ENCODE measurements around the gene PHKG2.

PHKG2 gene

GRCh38 chr16:30721606-30722005, 26.6 kb upstream of the PHKG2 start:
- H3K9me3 ChIP-seq (ENCODE audit: control insufficient read depth, insufficient read depth, low read length), result no peaks in the 10 kb centered on the region
- no peaks in the 10 kb centered on the region for H3K4me1 ChIP-seq (ENCODE audit: insufficient read depth, low read length)
- peaks cover 51% of the 10 kb centered on the region for H3K36me3 ChIP-seq (ENCODE audit: insufficient read depth, low read length)

GRCh38 chr16:30722443-30722842, 25.8 kb upstream of the PHKG2 start:
- no peaks in the 10 kb centered on the region for H3K9me3 ChIP-seq (ENCODE audit: control insufficient read depth, insufficient read depth, low read length)
- no peaks in the 10 kb centered on the region for H3K4me1 ChIP-seq (ENCODE audit: insufficient read depth, low read length)
- no peak overlapping the region for H3K9ac ChIP-seq (ENCODE audit: low read depth, low read length)
- peaks cover 45% of the 10 kb centered on the region for H3K36me3 ChIP-seq (ENCODE audit: insufficient read depth, low read length)

More at GRCh38 chr16:30721606-30722005, 26.6 kb upstream of the PHKG2 start:
- H3K9ac ChIP-seq (ENCODE audit: low read depth, low read length), result no peak overlapping the region

GRCh38 chr16:30722916-30723315, 25.3 kb upstream of the PHKG2 start:
- Histone ChIP-seq H3K36me3 (ENCODE audit: insufficient read depth, low read length) (peaks cover 45% of the 10 kb centered on the region), H3K9me3 (ENCODE audit: control insufficient read depth, insufficient read depth, low read length) (no peaks in the 10 kb centered on the region), H3K9ac (ENCODE audit: low read depth, low read length) (no peak overlapping the region), H3K4me1 (ENCODE audit: insufficient read depth, low read length) (peaks cover under 1% of the 10 kb centered on the region; the same call in 1 of the 2 replicates)

- Histone ChIP-seq H3K36me3 (ENCODE audit: insufficient read depth, low read length) (peaks cover 45% of the 10 kb centered on the region), H3K4me1 (ENCODE audit: insufficient read depth, low read length) (peaks cover 6% of the 10 kb centered on the region; the same call in 1 of the 2 replicates), H3K9me3 (ENCODE audit: control insufficient read depth, insufficient read depth, low read length) (no peaks in the 10 kb centered on the region), H3K9ac (ENCODE audit: low read depth, low read length) (no peak overlapping the region)
These were observed 24.4 kb upstream of the PHKG2 start for GRCh38 chr16:30723725-30724355.

- no peak overlapping the region for H3K9ac ChIP-seq (ENCODE audit: low read depth, low read length)
- peaks cover 6% of the 10 kb centered on the region; the same call in 1 of the 2 replicates for H3K4me1 ChIP-seq (ENCODE audit: insufficient read depth, low read length)
- H3K9me3 ChIP-seq (ENCODE audit: control insufficient read depth, insufficient read depth, low read length), result no peaks in the 10 kb centered on the region
- peaks cover 48% of the 10 kb centered on the region for H3K36me3 ChIP-seq (ENCODE audit: insufficient read depth, low read length)
These were observed 23.4 kb upstream of the PHKG2 start for GRCh38 chr16:30724641-30725417.

GRCh38 chr16:30725418-30725792, 22.8 kb upstream of the PHKG2 start:
- no peaks in the 10 kb centered on the region for H3K9me3 ChIP-seq (ENCODE audit: control insufficient read depth, insufficient read depth, low read length)
- H3K9ac ChIP-seq (ENCODE audit: low read depth, low read length), result no peak overlapping the region
- peaks cover 47% of the 10 kb centered on the region for H3K36me3 ChIP-seq (ENCODE audit: insufficient read depth, low read length)
- H3K4me1 ChIP-seq (ENCODE audit: insufficient read depth, low read length), result peaks cover 6% of the 10 kb centered on the region; the same call in 1 of the 2 replicates

- H3K36me3 ChIP-seq (ENCODE audit: insufficient read depth, low read length), result peaks cover 26% of the 10 kb centered on the region
- H3K9ac ChIP-seq (ENCODE audit: low read depth, low read length), result no peak overlapping the region
- H3K9me3 ChIP-seq (ENCODE audit: control insufficient read depth, insufficient read depth, low read length), result no peaks in the 10 kb centered on the region
- H3K4me1 ChIP-seq (ENCODE audit: insufficient read depth, low read length), result peaks cover 6% of the 10 kb centered on the region; the same call in 1 of the 2 replicates
These were observed 19.9 kb upstream of the PHKG2 start for GRCh38 chr16:30728321-30728720.

GRCh38 chr16:30728899-30729672, 19.1 kb upstream of the PHKG2 start:
- H3K36me3 ChIP-seq (ENCODE audit: insufficient read depth, low read length), result peaks cover 27% of the 10 kb centered on the region

GRCh38 chr16:30731411-30731810, 16.8 kb upstream of the PHKG2 start:
- H3K9ac ChIP-seq (ENCODE audit: low read depth, low read length), result no peak overlapping the region
- peaks cover 28% of the 10 kb centered on the region for H3K36me3 ChIP-seq (ENCODE audit: insufficient read depth, low read length)
- H3K4me1 ChIP-seq (ENCODE audit: insufficient read depth, low read length), result peaks cover 6% of the 10 kb centered on the region; the same call in 1 of the 2 replicates
- no peaks in the 10 kb centered on the region for H3K9me3 ChIP-seq (ENCODE audit: control insufficient read depth, insufficient read depth, low read length)

More at GRCh38 chr16:30728899-30729672, 19.1 kb upstream of the PHKG2 start:
- no peaks in the 10 kb centered on the region for H3K9me3 ChIP-seq (ENCODE audit: control insufficient read depth, insufficient read depth, low read length)
- H3K9ac ChIP-seq (ENCODE audit: low read depth, low read length), result no peak overlapping the region
- H3K4me1 ChIP-seq (ENCODE audit: insufficient read depth, low read length), result peaks cover 6% of the 10 kb centered on the region; the same call in 1 of the 2 replicates

GRCh38 chr16:30736995-30737793, 11.0 kb upstream of the PHKG2 start:
- Histone ChIP-seq H3K9ac (ENCODE audit: low read depth, low read length) (no peak overlapping the region), H3K4me1 (ENCODE audit: insufficient read depth, low read length) (peaks cover 24% of the 10 kb centered on the region), H3K9me3 (ENCODE audit: control insufficient read depth, insufficient read depth, low read length) (no peaks in the 10 kb centered on the region), H3K36me3 (ENCODE audit: insufficient read depth, low read length) (peaks cover 27% of the 10 kb centered on the region)

- Histone ChIP-seq H3K9me3 (ENCODE audit: control insufficient read depth, insufficient read depth, low read length) (no peaks in the 10 kb centered on the region), H3K36me3 (ENCODE audit: insufficient read depth, low read length) (peaks cover 28% of the 10 kb centered on the region), H3K4me1 (ENCODE audit: insufficient read depth, low read length) (peaks cover 24% of the 10 kb centered on the region), H3K9ac (ENCODE audit: low read depth, low read length) (no peak overlapping the region)
These were observed 10.2 kb upstream of the PHKG2 start for GRCh38 chr16:30737794-30738648.

- peaks cover 24% of the 10 kb centered on the region for H3K36me3 ChIP-seq (ENCODE audit: insufficient read depth, low read length)
- peaks cover 24% of the 10 kb centered on the region for H3K4me1 ChIP-seq (ENCODE audit: insufficient read depth, low read length)
- no peaks in the 10 kb centered on the region for H3K9me3 ChIP-seq (ENCODE audit: control insufficient read depth, insufficient read depth, low read length)
- no peak overlapping the region for H3K9ac ChIP-seq (ENCODE audit: low read depth, low read length)
These were observed 9.0 kb upstream of the PHKG2 start for GRCh38 chr16:30738984-30739951.

Measured in ES-I3 (cell line).